ENCODE results near the gene RPL3.
"Not testable (repeated sequence)": the region's sequence is repeated elsewhere in the genome, so short reads cannot be mapped to it uniquely, and the experiment has no call there.

Gene RPL3

DNA sequence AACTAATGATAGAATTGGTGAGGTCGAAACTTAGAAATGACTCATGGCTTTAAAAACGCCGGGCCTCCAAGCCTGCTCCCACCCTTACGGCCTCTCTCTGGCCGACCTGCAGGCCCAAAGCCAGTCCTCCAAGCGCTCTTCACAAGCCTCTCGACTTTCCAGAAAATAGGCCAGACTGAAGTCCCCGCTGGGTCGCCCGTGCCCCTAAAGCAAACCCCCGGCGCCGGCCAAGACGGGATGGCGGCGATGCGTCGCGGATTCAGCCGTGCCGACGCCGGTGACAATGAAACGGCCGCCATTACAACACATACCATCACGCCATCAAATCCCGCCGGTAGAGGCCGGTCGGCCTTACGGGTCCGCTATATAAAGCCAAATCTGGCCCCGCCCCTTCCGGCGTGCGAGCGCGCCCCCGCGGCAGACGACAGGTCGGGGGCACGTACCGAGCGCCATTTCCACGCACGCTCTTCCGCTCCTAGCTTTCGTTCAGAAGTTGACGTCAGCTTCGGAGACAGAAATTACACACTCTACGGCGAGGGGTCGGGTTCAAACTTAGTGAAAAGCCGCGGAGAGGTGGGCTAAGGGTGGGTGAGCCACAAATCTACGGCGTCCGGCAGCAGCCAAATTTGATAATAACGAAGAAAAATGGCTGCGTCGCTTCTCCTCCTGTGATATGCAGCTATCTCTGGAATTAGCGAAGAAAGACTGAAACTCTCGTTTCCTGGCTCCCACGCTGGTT lies at the start of gene RPL3:
TSS of gene RPL3 (minus strand) at position 340 of the 739 bp plus-strand sequence. CDS start at position 314, 26 bp downstream.
- DNase-seq (ENCODE audit: low read depth) = peak; percentile 91

DNA sequence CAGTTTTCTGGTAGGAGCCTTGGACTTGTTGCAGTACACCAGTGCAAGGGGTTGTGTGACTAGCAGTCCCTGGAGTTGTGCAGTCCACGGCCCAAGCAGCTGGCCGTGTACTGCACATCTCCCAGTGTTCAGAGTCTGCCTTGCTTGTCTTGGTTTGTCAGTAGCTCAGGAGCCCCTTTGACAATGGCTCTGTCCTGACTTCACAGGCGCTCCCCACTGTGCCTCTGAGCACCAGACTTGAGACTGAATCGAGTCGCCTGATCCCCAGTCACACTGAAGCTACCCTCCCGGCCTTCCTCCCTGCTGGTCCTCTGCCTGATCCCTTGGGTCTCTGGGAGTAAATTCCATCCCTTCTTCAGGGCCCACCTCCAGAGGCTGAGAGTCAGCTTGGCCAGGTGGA lies 49.8 kb upstream of the RPL3 start:
- no peak for DNase-seq (ENCODE audit: low read depth)

DNA sequence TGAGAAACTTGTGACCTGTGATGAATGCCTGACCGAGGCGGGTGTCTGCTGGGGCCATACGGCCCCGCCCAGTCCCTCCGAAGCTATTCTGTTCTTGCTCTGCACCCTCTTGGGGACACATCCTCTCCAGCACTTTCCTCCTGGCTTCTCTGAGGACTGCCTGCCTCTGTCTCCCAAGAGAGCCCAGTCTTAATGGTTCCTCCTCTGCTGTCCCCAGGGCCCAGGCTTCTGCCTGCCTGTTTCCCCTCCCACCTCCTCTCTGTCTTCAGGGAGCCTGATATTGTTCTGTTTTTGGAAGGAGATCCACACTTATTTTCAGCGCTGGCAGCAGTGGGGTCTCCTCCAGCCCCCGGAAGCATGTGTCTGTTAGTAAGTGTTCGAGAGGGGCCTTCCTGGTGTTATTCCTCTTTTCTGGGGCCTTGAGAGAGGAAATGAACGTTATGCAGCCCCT lies 49.1 kb upstream of the RPL3 start:
- no peak for DNase-seq (ENCODE audit: low read depth)

DNA sequence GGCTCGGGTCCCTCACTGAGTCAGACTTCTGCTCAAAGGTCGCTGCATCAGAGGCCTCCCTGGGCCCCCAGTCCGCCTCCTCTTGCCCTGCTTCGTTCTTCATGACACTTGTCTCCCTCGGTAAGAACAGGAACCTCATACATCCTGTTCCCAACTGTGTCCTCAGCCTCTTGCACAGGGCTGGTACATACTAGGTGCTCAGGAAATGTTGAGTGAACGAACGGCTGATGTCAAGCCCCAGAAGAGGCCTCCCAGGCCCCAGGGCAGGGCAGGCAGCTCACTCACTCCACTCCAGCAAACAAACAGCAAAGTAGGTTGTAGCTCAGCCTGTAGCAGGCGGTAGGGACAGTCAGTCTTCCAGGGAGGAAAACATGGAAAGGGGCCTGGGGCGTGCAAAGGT lies 47.6 kb upstream of the RPL3 start:
- DNase-seq (ENCODE audit: low read depth) = no peak

DNA sequence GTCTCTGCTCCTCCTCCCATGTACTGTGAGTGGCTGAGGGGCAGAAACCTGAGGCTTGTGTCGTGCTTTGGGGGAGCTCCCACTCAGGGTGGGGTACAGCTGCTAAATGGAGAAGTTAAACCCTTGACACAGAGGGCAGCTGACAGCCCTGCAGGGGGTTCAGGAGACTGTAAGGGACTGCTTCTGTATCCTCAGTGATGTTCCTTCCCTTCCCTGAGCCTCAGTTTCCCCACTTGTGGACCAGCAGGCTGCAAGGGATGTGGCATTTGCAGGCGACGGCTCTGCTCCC lies 46.0 kb upstream of the RPL3 start:
- DNase-seq (ENCODE audit: low read depth) = no peak

DNA sequence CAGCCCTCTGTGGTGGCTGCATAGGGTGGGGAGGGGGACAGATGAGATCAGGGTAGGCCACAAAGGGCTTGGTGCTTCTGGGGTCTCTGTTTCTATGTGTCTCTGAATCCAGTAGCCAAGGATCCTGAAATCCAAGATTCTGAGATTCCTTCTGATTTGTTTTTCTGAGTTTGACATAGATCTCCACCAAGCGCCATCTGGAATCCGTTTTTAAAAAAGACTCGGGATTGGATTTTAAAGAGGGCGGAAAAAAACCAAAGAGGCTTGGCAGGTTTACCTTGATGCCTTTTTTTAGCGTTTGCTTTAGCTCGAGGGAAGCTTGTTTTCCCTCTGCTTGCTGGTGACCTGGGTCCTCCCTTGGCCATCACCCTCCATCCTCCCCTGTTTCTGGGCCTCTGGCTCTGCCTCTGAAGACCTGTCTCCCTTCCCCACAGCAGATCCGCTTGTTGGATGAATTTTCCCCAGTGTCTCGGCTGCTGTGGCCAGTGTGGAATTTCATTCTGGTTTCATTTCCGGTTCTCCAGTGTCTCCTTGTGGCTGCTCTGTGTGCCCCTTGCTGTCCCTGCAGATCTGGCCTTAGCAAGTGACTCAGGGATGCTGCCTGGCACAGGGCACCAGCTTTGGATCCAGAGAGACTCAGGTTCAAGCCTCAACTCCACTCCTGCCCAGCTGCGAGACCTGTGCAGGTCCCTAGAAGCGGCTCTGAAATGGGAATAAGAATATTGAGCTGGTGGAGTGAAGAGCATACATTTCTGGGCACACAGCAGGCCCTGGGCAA lies 45.5 kb upstream of the RPL3 start:
- DNase-seq (ENCODE audit: low read depth) = no peak

DNA sequence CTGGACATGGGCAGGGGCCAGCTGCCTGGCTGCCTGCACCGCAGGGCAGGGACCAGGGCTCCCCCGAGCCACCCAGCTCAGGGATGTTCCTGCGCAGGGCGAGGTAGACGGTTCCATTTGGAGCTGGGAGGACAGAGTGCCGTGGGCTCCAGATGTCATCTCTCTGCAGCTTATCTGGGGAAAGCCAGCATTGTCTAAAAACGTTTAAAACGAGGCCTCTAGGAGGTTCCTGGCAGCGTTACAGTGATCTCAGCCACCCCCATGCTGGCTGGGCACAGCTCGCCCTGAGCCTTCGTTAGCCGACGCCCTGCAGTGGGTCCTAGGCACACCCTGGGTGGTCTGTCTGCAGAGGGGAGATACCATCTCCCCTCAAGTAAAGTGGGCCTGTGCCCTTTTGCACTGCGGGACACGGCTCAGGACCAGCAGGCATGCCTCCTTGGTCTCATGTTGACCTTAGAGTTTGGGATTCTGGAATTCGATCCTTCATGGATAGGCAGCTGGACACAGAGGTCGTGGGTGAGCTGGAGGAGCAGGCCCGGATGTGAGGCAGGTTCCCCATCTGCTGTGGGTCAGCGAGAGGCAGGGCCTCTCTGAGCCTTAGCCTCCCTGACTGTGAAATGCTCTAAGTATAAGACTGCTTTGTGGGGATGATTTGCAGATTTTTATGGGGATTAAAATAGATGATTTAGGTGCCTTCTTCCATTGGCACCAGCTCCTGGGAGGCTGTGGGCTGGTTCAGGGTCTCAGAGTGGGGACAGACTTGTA lies 44.5 kb upstream of the RPL3 start:
- DNase-seq (ENCODE audit: low read depth) = no peak

DNA sequence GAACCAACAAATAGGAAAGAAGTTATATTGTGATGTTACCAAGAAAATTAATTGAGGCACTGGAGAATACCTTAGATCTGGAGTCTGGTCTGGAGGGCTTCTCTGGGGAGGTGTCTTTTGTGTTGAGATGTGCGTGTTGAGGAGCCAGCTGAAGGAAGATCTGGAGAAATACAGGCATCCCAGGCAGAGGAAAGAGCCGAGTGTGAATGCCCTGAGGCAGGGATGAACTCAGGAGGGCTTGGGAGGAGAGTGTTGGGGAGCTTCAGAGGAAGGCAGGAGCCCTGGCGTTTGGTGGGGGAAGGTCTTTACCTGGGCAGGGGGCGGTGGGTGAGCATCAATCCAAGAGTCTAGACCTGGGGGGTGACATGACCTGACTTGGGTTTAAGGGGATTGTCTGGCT lies 43.5 kb upstream of the RPL3 start:
- no peak for DNase-seq (ENCODE audit: low read depth)

DNA sequence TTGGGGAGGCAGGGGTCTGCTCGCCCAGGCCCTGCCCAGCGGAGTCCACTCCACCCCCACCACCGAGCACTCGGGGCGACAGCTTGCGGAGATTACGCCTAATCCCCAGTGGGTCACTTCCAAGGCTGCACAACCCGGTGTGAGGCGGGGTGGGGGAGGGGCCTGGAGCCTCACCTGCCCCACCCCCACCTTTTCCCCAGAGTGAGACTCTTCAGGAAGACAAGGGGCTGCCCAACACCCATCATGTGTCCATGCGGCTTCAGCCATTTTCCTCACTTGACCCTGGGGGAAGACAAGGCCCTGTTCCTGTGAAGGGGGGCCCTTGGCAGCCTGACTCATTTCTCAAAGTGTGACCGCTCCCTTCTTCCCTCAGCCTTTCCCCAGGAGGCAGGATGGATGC lies 42.8 kb upstream of the RPL3 start:
- DNase-seq (ENCODE audit: low read depth) = no peak

DNA sequence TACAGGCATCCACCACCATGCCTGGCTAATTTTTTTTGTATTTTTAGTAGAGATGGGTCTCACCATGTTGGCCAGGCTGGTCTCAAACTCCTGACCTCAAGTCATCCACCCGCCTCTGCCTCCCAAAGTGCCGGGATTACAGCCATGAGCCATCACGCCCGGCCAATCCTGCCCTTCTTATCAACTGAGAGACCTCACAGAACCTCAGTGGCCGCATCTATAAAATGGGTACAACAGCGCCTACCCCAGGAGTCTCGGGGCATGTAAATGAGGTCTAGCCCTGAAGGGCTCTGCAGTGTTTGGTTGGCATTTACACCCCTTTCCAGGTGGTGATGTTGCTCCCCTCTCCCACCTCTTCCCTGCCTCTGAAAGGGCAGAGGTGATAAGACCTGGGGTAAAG lies 42.1 kb upstream of the RPL3 start:
- no peak for DNase-seq (ENCODE audit: low read depth)

DNA sequence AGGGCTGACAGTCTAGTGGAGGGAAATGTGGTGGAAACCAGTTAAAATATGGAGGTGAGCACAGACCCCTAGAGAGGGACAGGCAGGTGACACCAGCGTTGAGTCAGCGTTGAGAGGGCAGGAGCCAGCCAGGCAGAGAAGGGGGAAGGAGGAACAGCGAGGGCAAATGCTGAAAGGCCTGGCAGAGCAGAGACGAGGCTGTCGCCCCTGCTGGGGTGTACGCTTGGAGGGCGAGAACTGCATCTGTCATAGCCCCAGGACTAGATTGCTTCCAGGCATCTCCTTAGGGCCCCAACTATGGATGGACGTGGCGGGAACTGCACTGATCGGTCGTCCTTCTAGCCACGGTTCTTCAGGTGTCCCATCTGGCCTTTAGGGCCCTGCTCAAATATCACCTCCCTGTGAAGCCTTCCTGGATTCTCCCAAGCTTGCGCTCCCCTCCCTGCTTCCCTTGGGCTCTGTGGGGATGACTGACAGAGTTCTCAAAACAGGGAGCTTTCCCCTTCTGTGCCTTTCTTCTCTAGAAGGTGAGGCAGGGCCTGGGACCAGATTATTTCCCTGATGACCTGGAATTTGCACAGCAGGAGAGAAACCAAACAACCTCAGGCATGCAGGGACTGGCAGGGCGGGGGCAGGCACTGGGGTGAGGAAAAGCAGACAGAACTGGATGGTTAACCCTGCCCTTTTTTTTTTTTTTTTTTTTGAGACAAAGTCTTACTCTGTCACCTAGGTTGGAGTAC lies 41.4 kb upstream of the RPL3 start:
- no peak for DNase-seq (ENCODE audit: low read depth)

DNA sequence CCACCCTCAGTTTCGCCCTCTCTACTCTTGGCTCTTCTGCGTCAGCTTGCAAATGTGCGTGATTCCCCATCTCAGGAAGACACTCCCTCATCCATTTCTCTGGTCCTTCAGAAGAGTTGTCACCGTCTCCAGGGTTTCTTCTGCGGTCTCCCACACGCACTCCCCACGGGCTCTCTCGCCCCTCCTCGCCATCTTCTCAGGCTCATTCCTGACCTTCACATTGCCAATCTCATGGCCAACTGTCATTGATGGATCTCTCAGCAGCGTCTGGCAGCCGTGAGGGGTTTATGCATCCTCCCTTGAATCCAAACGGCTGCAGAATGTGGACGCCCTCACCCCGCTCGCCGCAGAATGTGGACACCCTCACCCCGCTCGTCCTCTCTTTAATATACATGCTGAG lies 40.8 kb upstream of the RPL3 start:
- no peak for DNase-seq (ENCODE audit: low read depth)

DNA sequence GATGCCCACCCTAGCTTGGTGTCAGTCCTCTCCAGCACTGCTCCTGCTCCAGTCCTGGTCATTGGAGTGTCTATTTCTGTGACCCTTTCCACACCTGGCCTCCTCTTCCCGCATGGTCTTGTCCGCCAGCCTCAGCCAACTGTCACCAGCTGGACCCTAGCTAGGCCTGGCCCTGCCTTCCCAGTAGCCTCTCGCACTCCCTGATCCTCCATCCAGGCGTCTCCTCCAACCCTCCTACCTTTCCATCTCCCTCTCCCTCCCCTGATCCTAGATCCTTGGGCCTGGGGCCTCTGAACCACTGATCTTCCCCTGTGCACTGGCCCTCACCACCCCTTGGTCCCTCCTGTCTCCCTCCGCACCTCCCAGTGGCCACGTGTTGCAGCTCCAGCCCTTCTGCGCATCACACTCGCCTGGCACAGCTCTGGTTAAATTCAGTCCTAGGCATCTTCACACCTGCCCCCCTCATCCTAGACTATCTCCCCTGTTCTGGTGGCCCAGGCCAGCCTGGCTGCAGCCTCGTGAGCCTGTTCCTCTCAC lies 40.3 kb upstream of the RPL3 start:
- no peak for DNase-seq (ENCODE audit: low read depth)

DNA sequence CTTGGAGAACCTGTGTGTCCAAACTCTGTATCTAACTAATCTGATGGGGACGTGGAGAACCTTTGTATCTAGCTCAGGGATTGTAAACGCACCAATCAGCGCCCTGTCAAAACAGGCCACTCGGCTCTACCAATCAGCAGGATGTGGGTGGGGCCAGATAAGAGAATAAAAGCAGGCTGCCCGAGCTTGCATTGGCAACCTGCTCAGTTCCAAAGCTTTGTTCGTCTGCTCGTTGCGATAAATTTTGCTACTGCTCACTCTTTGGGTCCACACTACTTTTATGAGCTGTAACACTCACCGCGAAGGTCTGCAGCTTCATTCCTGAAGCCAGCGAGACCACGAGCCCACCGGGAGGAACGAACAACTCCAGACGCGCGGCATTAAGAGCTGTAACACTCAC lies 38.8 kb upstream of the RPL3 start:
- not testable (repeated sequence) for DNase-seq (ENCODE audit: low read depth)

DNA sequence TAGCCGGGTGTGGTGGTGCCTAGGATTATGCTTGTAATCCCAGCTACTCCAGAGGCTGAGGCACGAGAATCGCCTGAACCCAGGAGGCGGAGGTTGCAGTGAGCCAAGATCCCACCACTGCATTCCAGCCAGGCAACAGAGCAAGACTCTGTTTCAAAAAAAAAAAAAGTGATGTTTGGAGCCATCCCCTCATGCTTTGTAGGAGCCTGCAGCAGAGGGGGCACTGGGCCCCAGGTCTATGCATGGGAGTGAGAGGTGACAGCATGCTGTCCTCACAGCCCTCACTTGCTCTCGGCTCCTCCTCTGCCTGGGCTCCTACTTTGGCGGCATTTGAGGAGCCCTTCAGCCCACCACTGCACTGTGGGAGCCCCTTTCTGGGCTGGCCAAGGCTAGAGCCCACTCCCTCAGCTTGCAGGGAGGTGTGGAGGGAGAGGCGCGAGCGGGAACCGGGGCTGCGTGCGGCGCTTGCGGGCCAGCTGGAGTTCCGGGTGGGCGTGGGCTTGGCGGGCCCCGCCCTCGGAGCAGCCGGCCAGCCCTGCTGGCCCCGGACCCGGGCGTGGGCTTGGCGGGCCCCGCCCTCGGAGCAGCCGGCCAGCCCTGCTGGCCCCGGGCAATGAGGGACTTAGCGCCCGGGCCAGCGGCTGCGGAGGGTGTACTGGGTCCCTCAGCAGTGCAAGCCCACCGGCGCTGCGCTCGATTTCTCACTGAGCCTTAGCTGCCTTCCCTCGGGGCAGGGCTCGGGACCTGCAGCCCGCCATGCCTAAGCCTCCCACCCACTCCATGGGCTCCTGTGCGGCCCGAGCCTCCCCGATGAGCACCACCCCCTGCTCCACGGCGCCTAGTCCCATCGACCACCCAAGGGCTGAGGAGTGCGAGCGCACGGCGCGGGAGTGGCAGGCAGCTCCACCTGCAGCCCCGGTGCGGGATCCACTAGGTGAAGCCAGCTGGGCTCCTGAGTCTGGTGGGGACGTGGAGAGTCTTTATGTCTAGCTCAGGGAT lies 38.0 kb upstream of the RPL3 start:
- DNase-seq (ENCODE audit: low read depth) = not testable (repeated sequence)

DNA sequence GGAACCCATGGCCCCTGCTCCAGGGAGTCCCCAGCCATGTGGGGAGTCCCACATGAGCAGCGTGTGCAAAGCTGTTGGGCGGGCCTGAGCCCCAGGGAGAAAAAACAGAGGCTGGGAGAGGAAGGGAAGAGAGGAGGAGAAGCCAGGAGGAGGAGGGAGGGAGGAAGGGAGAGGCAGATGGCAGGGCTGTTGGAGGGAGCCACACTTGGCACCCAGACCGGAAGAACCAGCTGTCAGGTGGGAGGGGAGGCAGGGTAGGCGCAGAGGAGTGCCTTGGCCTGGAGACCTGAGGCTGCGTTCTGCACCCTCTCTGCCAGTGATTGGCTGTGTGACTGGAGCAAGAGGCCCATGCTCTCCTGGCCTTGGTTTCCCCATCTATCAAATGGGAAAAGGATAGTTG lies 37.0 kb upstream of the RPL3 start:
- DNase-seq (ENCODE audit: low read depth) = no peak

DNA sequence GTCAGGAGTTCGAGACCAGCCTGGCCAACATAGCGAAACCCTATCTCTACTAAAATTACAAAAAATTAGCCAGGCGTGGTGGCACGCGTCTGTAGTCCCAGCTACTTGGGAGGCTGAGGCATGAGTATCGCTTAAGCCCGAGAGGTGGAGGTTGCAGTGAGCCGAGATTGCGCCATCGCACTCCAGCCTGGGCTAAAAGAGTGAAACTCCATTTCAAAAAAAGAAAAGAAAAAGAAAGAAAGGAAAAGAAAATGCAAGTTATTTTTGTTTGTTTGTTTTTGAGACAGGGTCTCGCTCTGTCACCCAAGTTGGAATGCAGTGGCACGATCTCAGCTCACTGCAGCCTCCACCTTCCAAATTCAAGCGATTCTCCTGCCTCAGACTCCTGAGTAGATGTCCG lies 36.4 kb upstream of the RPL3 start:
- not testable (repeated sequence) for DNase-seq (ENCODE audit: low read depth)

DNA sequence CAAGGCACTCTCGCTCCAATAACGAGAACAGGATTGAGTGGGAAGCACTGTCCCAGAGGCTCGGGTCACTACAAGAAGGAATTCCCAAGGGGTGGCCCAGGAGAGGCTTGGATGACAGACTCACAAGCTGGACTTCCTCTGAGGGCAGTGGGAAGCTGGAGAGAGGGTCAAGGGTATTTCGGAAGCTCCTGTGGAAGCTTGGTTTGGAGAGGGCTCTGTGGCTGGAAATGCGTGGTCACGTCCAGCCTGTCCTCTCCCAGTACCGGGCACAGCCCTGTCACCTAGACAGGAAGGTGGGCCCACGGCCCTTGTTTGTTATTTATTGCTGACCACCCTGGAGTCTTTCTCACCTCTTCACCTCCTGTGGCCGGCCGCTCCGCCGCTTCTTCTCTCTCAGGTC lies 35.7 kb upstream of the RPL3 start:
- no peak for DNase-seq (ENCODE audit: low read depth)

DNA sequence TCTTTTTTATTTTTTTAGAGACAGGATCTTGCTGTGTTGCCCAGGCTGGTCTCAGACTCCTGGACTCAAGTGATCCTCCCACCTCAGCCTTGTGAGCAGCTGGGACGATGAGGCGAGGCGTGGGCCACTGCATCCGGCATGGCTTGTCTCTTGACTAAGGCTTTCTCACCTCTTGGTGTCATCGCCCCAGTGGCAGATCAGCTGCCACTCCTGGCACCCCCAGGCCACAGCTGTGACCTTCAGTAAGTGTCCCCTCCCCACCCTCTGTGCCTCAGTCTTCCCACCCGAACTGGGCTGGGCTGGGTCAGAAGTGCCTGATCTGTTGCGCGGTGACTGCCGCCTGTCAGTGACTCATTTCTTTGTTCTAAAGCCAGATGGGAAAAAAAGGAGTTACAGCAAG lies 33.9 kb upstream of the RPL3 start:
- no peak for DNase-seq (ENCODE audit: low read depth)

DNA sequence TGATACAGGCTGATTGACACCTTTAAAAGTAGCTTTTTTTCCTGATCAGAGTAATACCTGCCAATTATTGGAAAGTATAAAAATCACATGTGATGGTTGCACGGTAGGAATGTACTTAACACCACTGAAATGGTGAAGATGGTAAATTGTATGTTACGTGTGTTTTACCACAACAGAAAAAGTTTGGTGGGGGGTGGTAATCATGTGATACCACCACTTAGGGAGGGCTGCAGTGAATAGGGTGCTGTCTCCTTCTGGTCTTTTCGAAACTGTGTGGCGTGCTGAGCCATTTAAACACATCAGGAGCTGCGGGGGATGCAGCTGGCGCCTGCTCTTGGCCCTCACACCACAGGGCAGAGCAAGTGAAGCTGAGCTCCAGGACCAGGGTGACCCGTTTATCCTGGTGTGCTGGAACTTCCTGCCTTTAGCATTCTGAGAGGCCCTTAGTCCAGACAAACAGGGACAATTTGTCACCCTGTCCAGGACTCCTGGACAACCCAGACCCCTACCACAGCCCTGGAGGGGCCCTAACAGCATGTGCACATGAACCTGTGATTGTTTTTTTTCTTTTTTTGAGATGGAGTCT lies 33.0 kb upstream of the RPL3 start:
- no peak for DNase-seq (ENCODE audit: low read depth)
